ENCODE results near the gene DMD.

GRCh38 chrX:32176510-32176909, 1034.8 kb downstream of the DMD start:
- TF ChIP-seq CTCF (IDR thresholded peaks at IDR 0.05), result no peak
- no peak for TF ChIP-seq EP300 (IDR thresholded peaks at IDR 0.05)
- no peak for TF ChIP-seq POLR2AphosphoS5 (IDR thresholded peaks at IDR 0.05)
